HepG2 (cell line): ENCODE results near the gene PNPLA2. TPM values are rescaled to one million over a fixed set of nuclear protein-coding genes. Genes with fewer than 3 reads are reported as not detected.
A peak's percentile ranks its signal among the peaks of the same experiment; 100 is the strongest.

ENCODE experiments used
- CENPX ChIP-seq: sonication (generic); formaldehyde crosslinking; IDR thresholded peaks from 2 replicates; pipeline ENCODE4 v1.9.0; 2021; ENCODE audit warnings: mild to moderate bottlenecking, missing genetic modification reagents, moderate library complexity
- DMAP1 ChIP-seq: IDR thresholded peaks from 2 replicates; pipeline ENCODE4 v1.6.1; 2016
- FOSL1 ChIP-seq: sonication (generic); formaldehyde crosslinking; IDR thresholded peaks from 2 replicates; pipeline ENCODE4 v1.9.0; 2021; ENCODE audit warnings: missing genetic modification reagents, borderline replicate concordance
- HBP1 ChIP-seq: IDR thresholded peaks from 2 replicates; pipeline ENCODE4 v1.6.1; 2016; ENCODE audit warnings: low read depth, control low read depth
- MAFK ChIP-seq, 2 experiments: IDR thresholded peaks in 1 of 2; conservative IDR thresholded peaks in 1 of 2; 2 replicates each; pipeline ENCODE4 v1.6.1; 2011; ENCODE audit warnings: improper control_type of control experiment in 2 of 2, low read length in 2 of 2
- NFE2L2 ChIP-seq: fragments of 150-350 bp; IDR thresholded peaks from 2 replicates; pipeline ENCODE4 v1.6.1; 2014; ENCODE audit warnings: low read length
- NFKBIZ ChIP-seq: IDR thresholded peaks from 2 replicates; pipeline ENCODE4 v1.6.1; 2018; ENCODE audit warnings: missing genetic modification reagents, missing compliant biosample characterization
- SAFB2 ChIP-seq: sonication (generic); formaldehyde crosslinking; IDR thresholded peaks from 2 replicates; pipeline ENCODE4 v1.5.1; 2020; ENCODE audit warnings: missing genetic modification reagents, low read depth, mild to moderate bottlenecking, borderline replicate concordance
- THAP9 ChIP-seq: sonication (generic); formaldehyde crosslinking; IDR thresholded peaks from 2 replicates; pipeline ENCODE4; 2020; ENCODE audit warnings: missing genetic modification reagents, mild to moderate bottlenecking, borderline replicate concordance
- WIZ ChIP-seq: sonication (generic); formaldehyde crosslinking; IDR thresholded peaks from 2 replicates; pipeline ENCODE4 v1.5.1; 2020; ENCODE audit warnings: mild to moderate bottlenecking, missing genetic modification reagents
- ZNF101 ChIP-seq: sonication (generic); formaldehyde crosslinking; IDR thresholded peaks from 2 replicates; pipeline ENCODE4 v1.4.0; 2020; ENCODE audit warnings: mild to moderate bottlenecking, low read depth, missing genetic modification reagents, borderline replicate concordance
- ZNF207 ChIP-seq: fragments of 450-650 bp; IDR thresholded peaks from 2 replicates; pipeline ENCODE4 v1.6.1; 2016; ENCODE audit warnings: antibody characterized with exemption, borderline replicate concordance
- ZNF281 ChIP-seq: sonication (generic); formaldehyde crosslinking; IDR thresholded peaks from 2 replicates; pipeline ENCODE4 v1.4.0; 2020; ENCODE audit warnings: missing genetic modification reagents, borderline replicate concordance
- ZNF441 ChIP-seq: sonication (generic); formaldehyde crosslinking; IDR thresholded peaks from 2 replicates; pipeline ENCODE4 v1.7.0; 2021; ENCODE audit warnings: missing genetic modification reagents, borderline replicate concordance
- ZNF550 ChIP-seq: sonication (generic); formaldehyde crosslinking; IDR thresholded peaks from 2 replicates; pipeline ENCODE4 v1.4.0; 2020; ENCODE audit warnings: mild to moderate bottlenecking, missing genetic modification reagents, borderline replicate concordance
- ZNF609 ChIP-seq: sonication (generic); formaldehyde crosslinking; IDR thresholded peaks from 2 replicates; pipeline ENCODE4 v1.4.0; 2020; ENCODE audit warnings: mild to moderate bottlenecking, missing genetic modification reagents, borderline replicate concordance
- ZNF737 ChIP-seq: sonication (generic); formaldehyde crosslinking; IDR thresholded peaks from 2 replicates; pipeline ENCODE4 v1.5.0; 2020; ENCODE audit warnings: missing genetic modification reagents, mild to moderate bottlenecking, borderline replicate concordance
- polyA plus RNA-seq, 8 experiments: library from polyadenylated mRNA; depleted of rRNA in 3 of 8; stranded (reverse) in 7 of 8; unstranded in 1 of 8; fragments of >200 nt; fragmentation: Illumina TruSeq in 4 of 8; extraction: Trizol in 4 of 8; gene quantifications; 2 replicates each; pipeline versions ENCODE4 v1.2.1 to v1.2.3, GENCODE V29; 2011 to 2016; ENCODE audit warnings: low read depth in 4 of 8, missing spikeins in 1 of 8, mixed read lengths in 1 of 8; ENCODE audit not compliant: insufficient read depth in 1 of 8
- total RNA-seq, 5 experiments: library from RNA; depleted of rRNA; stranded (reverse); fragments of >200 nt; fragmentation: Illumina TruSeq; extraction: Trizol; gene quantifications; 2 replicates each; pipeline ENCODE4 v1.2.3, GENCODE V29; 2016; ENCODE audit warnings: low read depth in 1 of 5

PNPLA2 gene
- total and polyA plus RNA-seq, 2 of the 13 experiments (the other 11 are each of a cell fraction or from before 2014, with no cell fraction given) = 10.5 to 43.2 TPM

- TF ChIP-seq ZNF609 (CRISPR knock-in tag) = no peak
- TF ChIP-seq MAFK (conservative IDR thresholded peaks at IDR 0.05 in 1 of 2, IDR thresholded peaks at IDR 0.05 in 1 of 2; ENCODE audit: low read length in 2 of 2) = no peak
- no peak; the same call in 1 of the 2 replicates for TF ChIP-seq SAFB2 (CRISPR knock-in tag)
- no peak for TF ChIP-seq HBP1 (CRISPR knock-in tag)
- TF ChIP-seq ZNF207 = no peak
- peak; percentile 48; the same call in 1 of the 2 replicates for TF ChIP-seq DMAP1
- no peak for TF ChIP-seq FOSL1
- no peak for TF ChIP-seq THAP9 (CRISPR knock-in tag)
- no peak for TF ChIP-seq WIZ (CRISPR knock-in tag)
- no peak for TF ChIP-seq ZNF550 (CRISPR knock-in tag)
- no peak for TF ChIP-seq ZNF281
- no peak for TF ChIP-seq ZNF101 (CRISPR knock-in tag)
- no peak for TF ChIP-seq CENPX (CRISPR knock-in tag)
- TF ChIP-seq NFE2L2 = no peak
- TF ChIP-seq NFKBIZ (CRISPR knock-in tag) = no peak
- TF ChIP-seq ZNF737 (CRISPR knock-in tag) = no peak
- no peak for TF ChIP-seq ZNF441 (CRISPR knock-in tag)
These were observed 11.8 kb downstream of the PNPLA2 start (continued) for GRCh38 chr11:830295-831117.
